GM21737 (cell line): ENCODE results near the gene GRIN3B.
"Not testable (repeated sequence)": the region's sequence is repeated elsewhere in the genome, so short reads cannot be mapped to it uniquely, and the experiment has no call there.

ENCODE experiments used
- ATAC-seq: cut with Tn5 transposase; IDR thresholded peaks from one replicate; pipeline ENCODE4 v1.9.1; 2021; ENCODE audit warnings: mild to moderate bottlenecking, moderate library complexity; ENCODE audit not compliant: unreplicated experiment

The GRIN3B gene, protein sequence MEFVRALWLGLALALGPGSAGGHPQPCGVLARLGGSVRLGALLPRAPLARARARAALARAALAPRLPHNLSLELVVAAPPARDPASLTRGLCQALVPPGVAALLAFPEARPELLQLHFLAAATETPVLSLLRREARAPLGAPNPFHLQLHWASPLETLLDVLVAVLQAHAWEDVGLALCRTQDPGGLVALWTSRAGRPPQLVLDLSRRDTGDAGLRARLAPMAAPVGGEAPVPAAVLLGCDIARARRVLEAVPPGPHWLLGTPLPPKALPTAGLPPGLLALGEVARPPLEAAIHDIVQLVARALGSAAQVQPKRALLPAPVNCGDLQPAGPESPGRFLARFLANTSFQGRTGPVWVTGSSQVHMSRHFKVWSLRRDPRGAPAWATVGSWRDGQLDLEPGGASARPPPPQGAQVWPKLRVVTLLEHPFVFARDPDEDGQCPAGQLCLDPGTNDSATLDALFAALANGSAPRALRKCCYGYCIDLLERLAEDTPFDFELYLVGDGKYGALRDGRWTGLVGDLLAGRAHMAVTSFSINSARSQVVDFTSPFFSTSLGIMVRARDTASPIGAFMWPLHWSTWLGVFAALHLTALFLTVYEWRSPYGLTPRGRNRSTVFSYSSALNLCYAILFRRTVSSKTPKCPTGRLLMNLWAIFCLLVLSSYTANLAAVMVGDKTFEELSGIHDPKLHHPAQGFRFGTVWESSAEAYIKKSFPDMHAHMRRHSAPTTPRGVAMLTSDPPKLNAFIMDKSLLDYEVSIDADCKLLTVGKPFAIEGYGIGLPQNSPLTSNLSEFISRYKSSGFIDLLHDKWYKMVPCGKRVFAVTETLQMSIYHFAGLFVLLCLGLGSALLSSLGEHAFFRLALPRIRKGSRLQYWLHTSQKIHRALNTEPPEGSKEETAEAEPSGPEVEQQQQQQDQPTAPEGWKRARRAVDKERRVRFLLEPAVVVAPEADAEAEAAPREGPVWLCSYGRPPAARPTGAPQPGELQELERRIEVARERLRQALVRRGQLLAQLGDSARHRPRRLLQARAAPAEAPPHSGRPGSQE

DNA sequence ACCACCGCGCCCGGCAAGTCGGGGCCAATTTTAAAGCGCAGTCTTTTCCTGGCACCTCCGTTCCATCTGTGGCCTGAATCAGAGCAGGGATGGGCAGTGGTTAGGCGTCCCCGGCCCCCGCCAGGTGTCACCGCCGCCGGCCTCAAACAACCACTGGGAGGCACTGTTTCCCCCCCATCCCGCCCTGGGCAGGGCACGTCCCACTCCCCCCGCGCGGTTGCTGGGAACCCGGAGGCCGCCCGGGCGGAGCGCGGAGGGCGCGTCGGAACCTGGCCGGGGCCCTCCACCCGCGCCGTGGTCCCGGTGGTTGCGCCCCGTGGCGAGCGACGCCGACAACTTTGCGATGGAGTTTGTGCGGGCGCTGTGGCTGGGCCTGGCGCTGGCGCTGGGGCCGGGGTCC is at the start of gene GRIN3B:
GRIN3B (plus strand) TSS at position 325 of the 400 bp plus-strand sequence; CDS start at position 344, 19 bp downstream.
- no peak for ATAC-seq

DNA sequence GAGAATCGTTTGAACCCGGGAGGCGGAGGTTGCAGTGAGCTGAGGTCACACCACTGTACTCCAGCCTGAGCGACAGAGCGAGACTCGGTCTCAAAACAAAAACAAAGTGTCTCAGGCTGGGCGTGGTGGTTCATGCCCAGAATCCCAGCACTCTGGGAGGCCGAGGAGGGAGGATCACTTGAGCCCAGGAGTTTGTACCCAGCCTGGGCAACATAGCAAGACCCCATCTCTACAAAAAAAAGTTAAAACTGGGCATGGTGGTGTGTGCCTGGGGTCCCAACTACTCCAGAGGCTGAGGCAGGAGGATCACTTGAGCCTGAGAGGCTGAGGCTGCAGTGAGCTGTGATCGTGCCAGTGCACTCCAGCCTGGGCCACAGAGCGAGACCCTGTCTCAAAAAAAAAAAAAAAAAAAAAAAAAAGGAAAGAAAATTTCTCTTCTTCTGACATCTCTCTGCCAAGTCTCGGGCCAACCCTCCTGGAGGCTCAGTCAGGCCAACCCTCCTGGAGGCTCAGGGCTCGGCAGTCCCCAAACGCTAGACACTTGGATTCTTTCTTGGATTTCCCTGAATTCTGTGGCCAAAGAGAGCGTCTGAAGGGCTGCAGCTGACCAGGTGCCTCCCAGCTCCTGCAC is 48.1 kb upstream of the GRIN3B start:
- ATAC-seq: no peak

DNA sequence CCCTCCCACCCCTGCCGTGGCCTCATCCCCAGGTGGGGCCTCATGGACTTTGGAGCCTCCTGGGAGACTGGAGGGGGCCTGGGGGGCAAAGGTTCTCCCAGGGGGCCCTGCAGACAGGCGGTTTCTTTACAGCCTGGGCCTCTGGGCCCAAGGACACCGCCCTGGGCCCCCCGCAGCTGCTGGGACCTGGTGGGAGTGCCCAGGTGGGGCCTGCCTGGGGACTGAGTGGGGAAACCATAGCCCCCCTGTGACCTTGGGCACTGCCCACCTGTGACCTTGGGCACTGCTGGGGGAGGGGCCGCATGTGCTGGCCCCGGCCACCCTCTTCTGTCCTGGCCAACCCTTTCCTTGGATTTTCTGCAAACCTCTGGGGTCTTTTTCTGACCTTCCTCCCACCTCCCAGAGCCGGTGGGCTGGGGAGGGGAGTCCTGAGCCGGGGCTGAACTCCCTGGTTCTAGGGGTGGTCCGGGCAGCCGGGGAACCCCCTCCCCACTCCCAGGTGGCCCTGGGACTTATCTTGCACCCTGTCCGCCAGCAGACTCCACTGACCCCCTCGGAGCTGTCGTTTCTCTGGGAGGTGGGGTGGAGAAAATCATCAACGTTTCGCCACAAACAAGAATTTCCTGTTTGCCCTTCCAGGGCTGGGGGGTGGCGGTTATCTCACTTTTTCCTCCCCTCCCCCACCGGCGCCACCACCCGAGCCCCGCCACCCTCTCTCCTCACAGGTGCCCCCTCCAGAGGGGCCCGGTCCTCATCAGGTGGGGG is 47.4 kb upstream of the GRIN3B start:
- no peak for ATAC-seq

DNA sequence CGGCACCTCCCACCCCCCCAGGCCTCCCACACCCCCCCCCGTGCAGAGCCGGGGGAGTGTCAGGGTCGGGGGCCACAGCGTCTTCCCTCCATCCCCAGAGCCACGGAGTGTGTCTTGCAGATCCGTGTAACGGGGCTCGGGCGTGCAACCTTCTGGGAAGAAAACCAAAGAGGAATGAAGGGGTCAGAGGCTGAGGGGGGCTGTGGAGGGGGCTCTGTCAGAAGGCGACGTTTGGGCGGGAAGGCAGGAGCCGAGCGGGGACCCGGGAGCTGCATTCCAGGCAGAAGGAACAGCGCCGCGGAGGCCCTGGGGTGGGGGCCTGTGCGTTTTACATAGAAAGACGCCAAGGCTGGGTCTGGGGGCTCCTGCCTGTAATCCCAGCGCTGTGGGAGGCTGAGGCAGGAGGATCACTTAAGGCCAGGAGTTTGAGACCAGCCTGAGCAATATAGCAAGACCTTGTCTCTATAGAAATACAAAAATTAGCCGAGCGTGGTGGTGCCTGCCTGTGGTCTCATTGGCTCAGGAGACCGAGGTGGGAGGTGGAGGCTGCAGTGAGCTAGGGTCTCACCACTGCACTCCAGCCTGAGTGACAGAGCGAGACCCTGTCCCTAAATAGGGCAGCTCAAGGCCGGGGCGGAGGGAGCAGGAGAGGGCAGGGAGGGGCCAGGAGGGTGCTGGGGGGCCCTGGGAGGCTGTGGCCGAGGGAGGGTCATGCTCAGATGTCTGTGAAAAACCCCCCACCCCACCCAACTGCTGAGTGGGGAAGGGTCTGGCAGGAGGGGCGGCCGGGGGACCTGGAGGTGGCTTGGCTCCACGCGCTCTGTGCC is 46.6 kb upstream of the GRIN3B start:
- ATAC-seq: no peak

DNA sequence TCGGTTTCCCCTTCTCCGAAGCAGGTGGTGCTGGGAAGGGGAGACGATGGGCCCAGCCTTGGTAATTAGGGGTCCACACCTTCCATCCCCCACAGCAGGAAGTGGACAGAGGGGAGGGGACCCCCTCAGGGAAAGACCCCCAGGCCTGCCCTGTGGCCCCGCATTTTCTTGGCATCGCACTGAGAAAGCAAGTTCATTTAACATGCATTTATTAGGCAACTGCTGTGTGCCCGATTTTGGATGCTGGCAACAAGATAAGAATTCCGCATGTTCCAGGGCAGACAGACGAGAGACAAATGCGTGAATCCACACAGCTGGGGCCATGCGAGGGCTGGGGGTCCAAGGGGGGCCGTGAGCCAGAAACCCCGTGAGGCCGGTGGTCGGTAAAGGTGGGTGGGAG is 45.9 kb upstream of the GRIN3B start:
- ATAC-seq: no peak

DNA sequence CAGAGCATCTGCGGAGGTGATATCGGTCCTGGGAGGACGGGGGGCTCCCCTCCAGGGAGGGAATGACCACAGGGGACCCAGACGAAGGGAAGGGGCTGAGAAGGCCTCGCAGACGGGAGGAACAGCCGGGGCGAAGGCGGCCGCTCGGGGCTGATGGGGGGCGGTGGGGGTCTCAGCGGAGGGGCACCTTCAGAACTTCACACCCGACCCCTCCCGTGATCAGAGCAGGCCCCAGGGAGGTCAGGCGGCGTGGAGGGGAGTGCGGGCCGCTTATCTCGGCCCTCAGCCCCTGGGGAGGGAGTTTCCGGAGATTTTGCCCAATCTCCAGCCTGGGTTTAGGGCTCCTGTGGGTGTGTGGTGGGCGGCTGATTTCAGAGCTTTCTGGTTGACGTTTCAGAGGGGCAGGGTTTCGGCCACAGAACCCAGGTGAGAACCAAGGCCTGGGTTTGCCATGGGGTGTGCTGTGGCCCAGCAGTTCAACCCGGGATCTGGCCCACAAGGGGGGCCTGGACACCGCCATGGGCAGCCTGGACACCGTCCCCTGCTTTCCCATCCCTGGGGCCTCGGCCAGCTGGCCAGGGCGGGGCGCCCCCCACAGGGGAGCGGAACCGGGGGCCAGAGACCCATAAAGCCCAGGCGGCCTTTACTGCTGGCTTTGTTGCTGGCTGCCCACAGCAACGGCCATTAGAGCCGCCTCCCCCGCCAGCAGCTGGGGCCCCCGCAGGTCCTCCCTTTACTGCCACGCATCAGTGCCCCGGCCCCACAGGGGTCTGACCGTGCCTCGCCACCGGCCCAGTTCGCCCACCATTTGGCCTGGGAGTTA is 45.3 kb upstream of the GRIN3B start:
- ATAC-seq: no peak

DNA sequence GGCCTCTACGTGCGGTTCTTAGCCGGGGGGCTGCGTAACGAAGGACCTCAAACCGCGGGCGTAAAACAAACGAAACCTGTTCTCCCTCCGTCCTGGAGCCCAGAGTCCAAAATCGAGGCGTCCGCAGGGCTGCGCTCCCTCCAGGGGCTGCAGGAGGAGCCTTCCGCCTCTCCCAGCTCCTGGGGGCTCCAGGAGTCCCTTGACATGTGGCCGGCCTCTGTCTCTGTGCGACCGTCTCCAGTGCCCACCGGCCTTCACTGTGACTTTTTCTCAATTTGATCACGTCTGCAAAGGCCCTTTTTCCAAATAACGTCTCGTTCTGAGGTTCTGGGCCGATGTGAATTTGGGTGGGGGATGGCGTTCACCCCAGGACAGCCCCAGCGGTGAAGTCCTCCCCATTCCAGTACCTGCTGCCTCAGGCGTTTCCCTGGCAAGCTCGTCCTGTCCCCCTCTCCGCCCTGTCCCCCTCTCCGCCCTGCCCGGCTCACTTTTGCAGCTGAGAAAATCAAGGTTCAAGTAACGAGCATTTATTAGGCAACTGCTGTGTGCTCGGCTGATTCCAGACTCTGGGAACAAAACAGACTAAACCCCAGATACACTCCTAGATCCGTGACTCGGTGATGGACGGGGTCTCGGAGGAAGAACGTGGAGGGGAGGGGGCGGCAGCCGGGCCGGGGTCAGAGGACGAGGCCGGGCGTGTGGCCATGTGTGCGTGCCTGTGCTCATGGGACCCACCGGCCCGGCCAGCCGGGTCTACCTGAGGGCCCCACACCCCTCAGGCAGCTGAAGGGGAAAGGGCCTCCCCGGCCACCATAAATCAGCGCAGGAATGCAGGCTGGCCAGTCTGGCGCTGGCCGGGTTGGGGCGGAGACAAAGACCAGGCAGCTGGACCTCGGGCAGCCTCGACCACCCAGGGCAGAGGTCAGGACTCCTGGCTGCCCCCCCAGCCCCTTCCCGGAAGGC is 44.1 kb upstream of the GRIN3B start:
- ATAC-seq: no peak

DNA sequence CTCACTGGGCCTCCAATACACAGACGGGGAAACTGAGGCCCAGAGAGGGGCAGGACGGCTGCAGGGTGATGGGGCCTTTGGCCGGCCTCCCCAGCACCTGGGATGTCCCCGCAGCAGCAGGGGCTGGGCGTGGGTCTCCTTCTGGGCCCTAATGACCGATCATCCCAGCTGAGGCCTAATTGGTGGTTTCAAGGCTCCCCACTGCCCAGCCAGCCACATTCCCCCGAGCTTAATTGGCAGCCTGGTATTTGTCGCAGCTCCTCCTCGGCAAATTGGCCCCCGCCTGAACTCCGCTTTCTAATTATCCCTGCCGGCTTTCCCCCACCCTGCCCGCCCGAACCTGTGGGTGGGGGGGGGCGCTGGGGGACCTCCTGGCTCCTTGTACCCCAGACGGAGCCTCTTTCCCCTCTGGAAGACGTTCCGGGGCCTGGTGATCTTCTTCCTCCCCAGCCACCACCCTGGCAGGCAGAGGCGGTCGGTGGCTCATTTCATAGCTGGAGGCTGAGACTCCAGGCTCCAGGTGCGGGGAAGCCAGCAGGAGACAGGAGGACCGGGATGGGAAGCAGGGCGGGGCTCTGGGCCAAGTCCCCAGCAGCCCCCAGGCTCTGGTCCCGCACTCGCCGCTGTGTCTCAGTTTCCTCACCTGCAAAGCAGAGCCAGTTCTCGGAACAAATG is 43.3 kb upstream of the GRIN3B start:
- no peak for ATAC-seq

DNA sequence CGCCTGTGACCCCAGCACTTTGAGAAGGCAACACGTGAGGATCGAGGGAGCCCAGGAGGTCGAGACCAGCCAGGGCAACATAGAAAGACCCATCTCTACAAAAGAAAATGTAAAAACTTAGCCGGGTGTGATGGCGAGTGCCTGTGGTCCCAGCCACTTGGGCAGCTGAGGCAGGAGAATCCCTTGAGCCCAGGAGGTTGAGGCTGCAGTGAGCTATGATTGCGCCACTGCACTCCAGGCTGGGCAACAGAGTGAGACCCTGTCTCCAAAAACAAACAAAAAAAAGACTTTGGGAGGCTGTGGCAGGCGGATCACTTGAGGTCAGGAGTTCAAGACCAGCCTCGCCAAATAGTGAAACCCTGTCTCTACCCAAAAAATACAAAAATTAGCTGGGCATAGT is 42.6 kb upstream of the GRIN3B start:
- not testable (repeated sequence) for ATAC-seq

DNA sequence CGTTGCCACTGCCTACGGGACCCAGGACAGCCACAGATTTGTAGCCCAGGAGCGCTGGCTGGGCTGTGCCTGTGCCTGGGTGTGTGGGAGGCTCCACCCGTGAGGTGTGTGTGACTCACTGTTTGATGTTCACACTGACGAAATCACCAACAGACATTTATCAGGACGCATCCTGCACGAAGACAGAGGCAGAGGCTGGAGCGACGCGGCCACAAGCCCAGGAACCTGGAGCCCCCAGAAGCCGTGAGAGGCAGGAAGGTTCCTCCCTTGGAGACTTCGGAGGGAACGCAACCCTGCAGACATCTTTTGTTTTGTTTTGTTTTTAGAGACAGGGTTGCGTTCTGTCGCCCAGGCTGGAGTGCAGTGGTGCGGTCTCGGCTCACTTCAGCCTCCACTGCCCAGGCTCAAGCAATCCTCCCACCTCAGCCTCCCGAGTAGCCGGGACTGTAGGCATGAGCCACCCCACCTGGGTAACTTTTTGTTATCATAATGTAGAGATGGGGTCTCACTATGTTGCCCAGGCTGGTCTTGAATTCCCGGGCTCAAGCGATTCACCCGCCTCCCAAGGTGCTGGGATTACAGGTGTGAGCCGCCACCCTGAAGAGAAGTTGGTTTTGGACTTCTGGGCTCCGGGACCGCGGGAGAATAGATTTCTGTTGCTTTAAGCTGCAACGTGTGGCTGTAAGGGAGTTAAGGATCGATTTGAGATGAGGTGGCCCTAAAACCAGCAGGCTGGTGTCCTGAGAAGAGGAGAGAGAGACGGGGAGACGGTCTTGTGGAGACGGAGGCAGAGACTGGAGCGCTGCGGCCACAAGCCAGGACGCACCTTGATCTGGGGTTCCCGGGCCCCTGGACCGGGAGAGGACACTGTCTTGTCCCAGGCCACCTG is 41.0 kb upstream of the GRIN3B start:
- ATAC-seq: no peak

DNA sequence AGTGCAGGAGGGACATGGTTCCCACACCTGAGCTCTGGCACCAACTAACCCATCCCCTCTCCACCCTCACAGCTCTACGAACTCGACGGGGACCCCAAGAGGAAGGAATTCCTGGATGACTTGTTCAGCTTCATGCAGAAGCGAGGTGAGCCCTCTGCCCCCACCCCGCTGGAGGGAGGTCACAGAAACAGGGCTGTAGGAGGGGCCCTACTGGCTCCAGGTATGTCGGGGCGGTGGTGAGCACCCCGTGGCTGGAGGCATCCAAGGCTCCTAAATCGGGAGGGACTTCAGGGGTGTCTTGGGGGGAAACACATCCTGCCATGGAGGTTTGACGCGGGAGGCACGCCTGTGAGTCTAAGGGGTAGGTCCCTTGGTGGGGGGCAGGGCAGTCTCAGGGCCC is 40.2 kb upstream of the GRIN3B start:
- ATAC-seq: no peak

DNA sequence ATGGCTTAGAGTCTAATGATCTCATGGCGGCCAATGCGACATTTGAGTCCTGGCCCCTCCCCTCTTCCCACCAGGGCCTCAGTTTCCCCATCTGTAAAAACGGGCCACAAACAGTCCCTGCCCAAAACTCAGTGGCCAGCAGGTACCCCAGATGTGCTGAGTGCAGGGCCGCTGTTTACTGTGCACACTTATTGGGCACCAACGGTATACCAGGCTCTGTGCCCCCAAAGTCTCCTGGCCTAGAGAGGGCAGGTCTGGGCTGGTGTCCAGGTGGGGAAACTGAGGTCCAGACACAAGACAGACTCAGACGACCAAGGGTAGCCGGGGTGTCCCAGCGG is 39.6 kb upstream of the GRIN3B start:
- no peak for ATAC-seq

DNA sequence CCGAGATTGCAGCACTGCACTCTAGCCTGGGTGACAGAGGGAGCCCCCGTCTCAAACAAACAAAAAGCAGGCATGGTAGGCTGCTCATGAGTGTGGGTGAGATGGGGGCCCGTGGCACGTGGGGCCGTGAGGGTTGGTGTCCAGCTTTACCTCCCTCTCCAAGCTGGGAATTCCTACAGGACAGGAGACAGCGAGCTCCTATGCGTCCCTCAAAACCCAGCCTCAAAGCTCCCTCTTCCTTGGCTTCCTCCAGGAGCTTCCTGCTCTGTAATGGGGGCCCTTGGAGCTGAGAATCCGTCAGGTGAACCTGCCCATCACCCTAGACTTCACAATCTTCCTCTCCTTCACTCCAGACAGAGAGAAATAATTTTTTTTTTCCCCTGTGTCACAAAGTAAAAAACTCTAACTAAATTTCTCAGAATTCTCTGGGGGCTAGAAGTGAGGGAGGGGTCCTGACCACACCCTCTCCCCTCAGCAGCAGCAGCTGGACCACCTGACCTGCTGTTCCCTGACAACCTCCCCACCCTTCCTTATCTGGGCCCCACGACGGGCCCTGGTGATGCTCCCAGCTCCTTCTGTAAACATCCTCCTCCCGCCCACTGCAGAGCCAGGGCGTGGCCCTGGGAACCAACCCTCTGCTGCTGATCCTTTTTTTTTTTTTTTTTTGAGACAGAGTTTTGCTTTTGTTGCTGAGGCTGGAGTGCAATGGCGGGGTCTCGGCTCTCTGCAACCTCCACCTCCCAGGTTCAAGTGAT is 38.2 kb upstream of the GRIN3B start:
- no peak for ATAC-seq

DNA sequence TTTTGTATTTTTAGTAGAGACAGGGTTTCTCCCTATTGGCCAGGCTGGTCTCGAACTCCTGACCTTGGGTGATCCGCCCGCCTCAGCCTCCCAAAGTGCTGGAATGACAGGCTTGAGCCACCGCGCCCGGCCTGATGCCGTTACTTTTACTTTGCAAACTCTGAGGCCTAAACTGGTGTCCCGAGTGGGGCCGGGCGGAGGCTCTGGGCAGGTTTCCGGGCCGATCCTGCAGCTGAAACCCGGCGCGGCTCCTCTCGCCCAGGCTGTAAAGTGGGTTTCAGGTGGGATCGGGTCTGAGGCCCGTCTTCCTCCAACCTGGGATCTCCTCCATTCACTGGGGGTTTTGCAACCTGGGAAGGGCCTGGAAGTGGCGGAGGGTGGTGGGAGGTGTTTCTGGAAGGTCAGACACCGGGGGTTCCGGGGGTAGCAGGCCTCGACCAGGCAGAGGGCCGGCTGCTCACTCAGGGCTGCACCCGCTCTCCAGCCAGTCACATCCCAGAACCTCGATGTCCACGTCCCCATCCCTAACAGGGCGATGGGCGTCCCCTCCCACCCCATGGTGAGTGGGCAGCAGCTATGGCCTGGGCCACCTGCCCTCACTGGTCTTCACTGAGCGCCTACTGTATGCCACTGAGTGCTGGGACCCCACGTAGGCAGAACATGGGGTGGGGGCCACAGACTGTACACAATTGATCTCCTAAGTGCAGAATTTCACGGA is 37.4 kb upstream of the GRIN3B start:
- ATAC-seq: no peak

DNA sequence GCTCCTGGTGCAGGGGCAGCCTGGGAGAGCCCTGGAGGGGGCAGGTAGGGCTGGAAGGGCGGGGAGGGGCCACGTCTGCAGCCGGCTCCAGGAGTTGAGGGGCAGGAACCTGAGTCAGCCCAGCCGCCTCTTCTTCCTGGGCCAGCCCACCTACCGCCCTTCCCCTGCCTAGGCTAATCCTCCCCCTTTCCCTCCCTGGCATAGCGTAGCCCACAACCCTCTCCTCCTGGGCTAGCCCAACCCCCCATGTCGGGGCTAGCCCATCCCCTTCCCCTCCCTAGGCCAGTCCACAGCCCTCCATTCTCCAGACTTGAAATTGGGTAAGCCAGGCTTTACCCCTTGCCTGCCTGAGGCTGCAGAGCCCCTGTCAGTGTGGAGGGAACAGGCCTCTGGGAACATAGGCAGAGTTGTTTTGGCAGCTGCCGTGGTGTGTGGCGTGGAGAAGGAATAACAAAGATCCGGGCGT is 36.7 kb upstream of the GRIN3B start:
- no peak for ATAC-seq
